GM19467 (cell line): ENCODE results near the gene ANKRD45.
"Not testable (repeated sequence)": the region's sequence is repeated elsewhere in the genome, so short reads cannot be mapped to it uniquely, and the experiment has no call there.

Source experiments
- ATAC-seq: cut with Tn5 transposase; IDR thresholded peaks from one replicate; pipeline ENCODE4 v1.9.1; 2021; ENCODE audit warnings: mild to moderate bottlenecking, moderate library complexity; ENCODE audit not compliant: unreplicated experiment

ANKRD45 gene

GRCh38 chr1:173573596-173573995 lies 96.1 kb downstream of the ANKRD45 start:
- ATAC-seq, result no peak

- no peak for ATAC-seq
These were observed 97.3 kb downstream of the ANKRD45 start for GRCh38 chr1:173572201-173572873.

GRCh38 chr1:173570370-173571007 lies 99.2 kb downstream of the ANKRD45 start:
- no peak for ATAC-seq

GRCh38 chr1:173568483-173568882 lies 101.2 kb downstream of the ANKRD45 start:
- ATAC-seq, result no peak

DNA sequence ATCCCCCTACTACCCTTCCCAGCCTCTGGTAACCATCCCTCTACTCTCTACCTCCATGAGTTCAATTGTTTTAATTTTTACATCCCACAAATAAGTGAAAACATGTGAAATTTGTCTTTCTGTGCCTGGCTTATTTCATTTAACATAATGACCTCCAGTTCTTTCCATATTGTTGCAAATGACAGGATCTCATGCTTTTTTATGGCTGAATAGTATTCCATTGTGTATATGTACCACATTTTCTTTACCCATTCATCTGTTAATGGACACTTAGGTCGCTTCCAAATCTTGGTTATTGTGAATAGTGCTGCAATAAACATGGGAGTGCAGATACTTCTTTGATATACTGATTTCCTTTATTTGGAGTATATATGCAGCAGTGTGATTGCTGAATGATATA lies 105.8 kb downstream of the ANKRD45 start:
- ATAC-seq, result not testable (repeated sequence)

DNA sequence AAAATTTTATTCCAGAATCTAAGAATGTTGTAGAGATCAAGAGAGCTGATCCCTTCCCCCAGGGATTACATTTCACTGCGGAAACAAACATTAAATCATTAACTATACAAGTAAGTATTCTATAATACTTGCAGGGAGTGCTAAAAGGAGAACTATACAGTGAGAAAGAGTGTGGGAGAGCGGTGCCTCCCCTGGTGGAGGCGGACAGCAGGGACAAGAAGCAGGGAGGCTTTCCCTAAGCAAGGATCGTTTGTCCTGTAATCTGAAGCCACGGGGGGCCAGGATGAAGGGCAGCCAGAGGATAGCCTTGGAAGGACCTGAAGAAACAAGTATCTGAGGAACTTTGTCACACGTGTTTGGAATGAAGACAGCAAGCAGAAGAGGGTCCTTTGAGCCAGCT lies 106.8 kb downstream of the ANKRD45 start:
- no peak for ATAC-seq

DNA sequence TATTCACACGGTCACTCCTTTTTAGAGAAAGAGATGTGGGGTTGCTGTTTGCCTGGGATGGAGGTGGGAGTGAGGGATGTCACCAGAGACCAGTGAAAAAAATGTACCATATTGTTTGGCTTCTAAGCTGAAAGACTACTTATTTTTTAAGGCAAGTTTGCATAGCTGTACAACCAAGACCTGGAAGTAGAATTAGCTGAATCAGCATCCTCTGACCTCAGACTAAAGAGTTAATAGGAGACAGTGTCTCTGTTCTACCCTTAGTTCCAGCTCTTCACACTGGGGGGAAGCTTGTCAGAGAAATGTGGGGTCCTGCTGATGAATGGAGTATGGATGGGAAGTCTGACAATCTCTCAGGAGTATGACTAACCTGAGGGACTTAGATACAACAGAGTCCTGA lies 108.4 kb downstream of the ANKRD45 start:
- ATAC-seq, result no peak

GRCh38 chr1:173560285-173560880 lies 109.3 kb downstream of the ANKRD45 start:
- ATAC-seq, result no peak
